ENCODE results near the gene PABPN1L.

GRCh38 chr16:88896238-88897070 is 30.0 kb upstream of the PABPN1L start:
- TF ChIP-seq CTCF (IDR thresholded peaks at IDR 0.05) (no peak), POLR2A (IDR thresholded peaks at IDR 0.05) (no peak), POLR2AphosphoS5 (IDR thresholded peaks at IDR 0.05) (no peak)
